Neuronal stem cell (in vitro differentiated cells): Measurements from ENCODE around the gene DYNLRB2.

Source experiments
- DNase-seq: peaks from one replicate; pipeline ENCODE4 v3.0.0-alpha.2; 2013; ENCODE audit warnings: low spot score
- H2AFZ ChIP-seq: one replicate; pipeline ENCODE4 v1.6.1; 2013; ENCODE audit warnings: mild to moderate bottlenecking, low read length, inconsistent platforms
- H2AK5ac ChIP-seq: 2 replicates; pipeline ENCODE4 v1.6.1; 2013; ENCODE audit warnings: low read depth, mild to moderate bottlenecking, inconsistent platforms, low read length, moderate library complexity, mixed read lengths
- H2BK120ac ChIP-seq: 2 replicates; pipeline ENCODE4 v1.6.1; 2013; ENCODE audit warnings: low read depth, mild to moderate bottlenecking, inconsistent platforms, low read length, moderate library complexity, mixed read lengths
- H2BK12ac ChIP-seq: one replicate; pipeline ENCODE4 v1.6.1; 2013; ENCODE audit warnings: low read length, inconsistent platforms
- H2BK15ac ChIP-seq: 2 replicates; pipeline ENCODE4 v1.6.1; 2013; ENCODE audit warnings: mild to moderate bottlenecking, low read length, inconsistent platforms, mixed read lengths
- H2BK5ac ChIP-seq: one replicate; pipeline ENCODE4 v1.6.1; 2013; ENCODE audit warnings: inconsistent platforms, mild to moderate bottlenecking, low read length, moderate library complexity
- H3K14ac ChIP-seq: one replicate; pipeline ENCODE4 v1.6.1; 2013; ENCODE audit warnings: low read length, inconsistent platforms
- H3K18ac ChIP-seq: 2 replicates; pipeline ENCODE4 v1.6.1; 2013; ENCODE audit warnings: low read length, inconsistent platforms
- H3K23ac ChIP-seq: 2 replicates; pipeline ENCODE4 v1.6.1; 2013; ENCODE audit warnings: low read depth, mild to moderate bottlenecking, mixed read lengths, low read length, inconsistent platforms; ENCODE audit not compliant: poor library complexity
- H3K27ac ChIP-seq: replicated peaks from 3 replicates; pipeline ENCODE4 v1.5.1; 2013; ENCODE audit warnings: low read length, inconsistent platforms
- H3K27me3 ChIP-seq, 3 experiments: 2 replicates each; pipeline ENCODE4 v1.6.1; 2013; ENCODE audit warnings: low read length in 3 of 3, mild to moderate bottlenecking in 2 of 3, inconsistent platforms in 1 of 3, low read depth in 1 of 3, mixed read lengths in 1 of 3, moderate library complexity in 1 of 3; ENCODE audit not compliant: control insufficient read depth in 3 of 3, insufficient read depth in 3 of 3
- H3K36me3 ChIP-seq, 2 donors: replicated peaks in 1 of 2; 2 replicates each; pipeline ENCODE4 v1.6.1; 2013; ENCODE audit warnings: low read length in 2 of 2; ENCODE audit not compliant: control insufficient read depth in 2 of 2, insufficient read depth in 2 of 2
- H3K4ac ChIP-seq: 2 replicates; pipeline ENCODE4 v1.6.1; 2013; ENCODE audit warnings: inconsistent platforms, mild to moderate bottlenecking, low read length, moderate library complexity
- H3K4me1 ChIP-seq, 2 donors: 1 replicate in 1 of 2; 2 replicates in 1 of 2; pipeline ENCODE4 v1.6.1; 2013; ENCODE audit warnings: low read length in 2 of 2, low read depth in 1 of 2; ENCODE audit not compliant: control insufficient read depth in 2 of 2, insufficient read depth in 1 of 2
- H3K4me2 ChIP-seq: one replicate; pipeline ENCODE4 v1.6.1; 2013; ENCODE audit warnings: mild to moderate bottlenecking, low read length, inconsistent platforms; ENCODE audit not compliant: insufficient read depth, poor library complexity, severe bottlenecking
- H3K4me3 ChIP-seq, 2 donors: 2 replicates each; pipeline ENCODE4 v1.5.1; 2013; ENCODE audit warnings: low read length in 2 of 2, mild to moderate bottlenecking in 2 of 2, inconsistent platforms in 1 of 2, moderate library complexity in 1 of 2
- H3K79me1 ChIP-seq: one replicate; pipeline ENCODE4 v1.6.1; 2013; ENCODE audit warnings: low read depth, mild to moderate bottlenecking, inconsistent platforms, low read length, moderate library complexity
- H3K9ac ChIP-seq: one replicate; pipeline ENCODE4 v1.6.1; 2013; ENCODE audit warnings: mild to moderate bottlenecking, low read depth, low read length, inconsistent platforms; ENCODE audit not compliant: poor library complexity
- H3K9me3 ChIP-seq, 2 donors: replicated peaks in 1 of 2; 2 replicates each; pipeline versions ENCODE3 to v1.6.1; 2013; ENCODE audit warnings: low read length in 2 of 2, mild to moderate bottlenecking in 2 of 2, inconsistent platforms in 1 of 2, low read depth in 1 of 2, mixed read lengths in 1 of 2, moderate library complexity in 1 of 2; ENCODE audit not compliant: control insufficient read depth in 2 of 2, insufficient read depth in 1 of 2
- H4K8ac ChIP-seq: one replicate; pipeline ENCODE4 v1.6.1; 2013; ENCODE audit warnings: low read depth, mild to moderate bottlenecking, inconsistent platforms, low read length, moderate library complexity
- H4K91ac ChIP-seq: one replicate; pipeline ENCODE4 v1.6.1; 2013; ENCODE audit warnings: low read length, low read depth, mild to moderate bottlenecking, inconsistent platforms; ENCODE audit not compliant: poor library complexity
- WGBS, 2 donors: extraction: QIAGEN DNeasy Blood & Tissue Kit; methylation state at CpG; one replicate each; pipeline ENCODE4 v1.1.7; 2013; ENCODE audit warnings: missing lambda C conversion rate in 2 of 2, mixed read lengths in 1 of 2; ENCODE audit not compliant: insufficient read length in 2 of 2, insufficient replicate concordance in 1 of 2; ENCODE audit errors: extremely low coverage in 2 of 2; 5-methylcytosine and 5-hydroxymethylcytosine counted together

DYNLRB2 gene

GRCh38 chr16:80592273-80592672 lies 51.5 kb downstream of the DYNLRB2 start:
- Histone ChIP-seq H2BK5ac (no peak overlapping the region), H4K91ac (no peak overlapping the region), H2AK5ac (no peak overlapping the region), H3K23ac (no peak overlapping the region), H3K9me3 (peaks cover 0 to 1% of the 10 kb centered on the region in 2 donors), H2BK12ac (no peak overlapping the region), H3K14ac (no peak overlapping the region), H2BK120ac (no peak overlapping the region), H3K4me2 (no peak overlapping the region), H3K27ac (no peak overlapping the region), H3K36me3 (no peaks in the 10 kb centered on the region), H2BK15ac (no peak overlapping the region), H3K18ac (no peak overlapping the region), H3K79me1 (no peaks in the 10 kb centered on the region), H4K8ac (no peak overlapping the region), H2AFZ (no peak overlapping the region), H3K4me1 (no peaks in the 10 kb centered on the region), H3K4me3 (no peak overlapping the region), H3K4ac (no peak overlapping the region), H3K9ac (no peak overlapping the region), H3K27me3 (no peaks in the 10 kb centered on the region)
- no CpG with 5 or more reads among the region's 2 CpGs for WGBS, 2 donors
- no peak for DNase-seq

GRCh38 chr16:80594756-80595155 lies 54.0 kb downstream of the DYNLRB2 start:
- Histone ChIP-seq H3K4ac (no peak overlapping the region), H3K4me1 (no peaks in the 10 kb centered on the region), H2BK15ac (no peak overlapping the region), H3K18ac (no peak overlapping the region), H2BK12ac (no peak overlapping the region), H2BK5ac (no peak overlapping the region), H3K23ac (no peak overlapping the region), H3K27ac (no peak overlapping the region), H2BK120ac (no peak overlapping the region), H3K36me3 (no peaks in the 10 kb centered on the region), H3K9me3 (peaks cover 0 to 1% of the 10 kb centered on the region in 2 donors), H4K8ac (no peak overlapping the region), H2AK5ac (no peak overlapping the region), H3K9ac (no peak overlapping the region), H4K91ac (no peak overlapping the region), H3K14ac (no peak overlapping the region), H3K4me2 (no peak overlapping the region), H3K27me3 (no peaks in the 10 kb centered on the region), H2AFZ (no peak overlapping the region), H3K4me3 (no peak overlapping the region), H3K79me1 (no peaks in the 10 kb centered on the region)
- no peak for DNase-seq

GRCh38 chr16:80596507-80597207 lies 55.9 kb downstream of the DYNLRB2 start:
- Histone ChIP-seq H3K79me1 (no peaks in the 10 kb centered on the region), H3K4ac (no peak overlapping the region), H2BK15ac (no peak overlapping the region), H3K18ac (no peak overlapping the region), H4K8ac (no peak overlapping the region), H2BK12ac (no peak overlapping the region), H3K36me3 (no peaks in the 10 kb centered on the region), H2AK5ac (no peak overlapping the region), H3K23ac (no peak overlapping the region), H3K27me3 (no peaks in the 10 kb centered on the region), H3K4me3 (no peak overlapping the region), H2AFZ (no peak overlapping the region), H4K91ac (no peak overlapping the region), H3K4me2 (no peak overlapping the region), H3K27ac (no peak overlapping the region), H3K4me1 (no peaks in the 10 kb centered on the region), H3K9ac (no peak overlapping the region), H2BK120ac (no peak overlapping the region), H2BK5ac (no peak overlapping the region), H3K14ac (no peak overlapping the region), H3K9me3 (peaks cover 0 to 1% of the 10 kb centered on the region in 2 donors)
- no peak for DNase-seq
- 97% methylated on average over 3 of the region's 7 CpGs; no CpG with 5 or more reads in 1 of the 2 donors for WGBS, 2 donors

DNA sequence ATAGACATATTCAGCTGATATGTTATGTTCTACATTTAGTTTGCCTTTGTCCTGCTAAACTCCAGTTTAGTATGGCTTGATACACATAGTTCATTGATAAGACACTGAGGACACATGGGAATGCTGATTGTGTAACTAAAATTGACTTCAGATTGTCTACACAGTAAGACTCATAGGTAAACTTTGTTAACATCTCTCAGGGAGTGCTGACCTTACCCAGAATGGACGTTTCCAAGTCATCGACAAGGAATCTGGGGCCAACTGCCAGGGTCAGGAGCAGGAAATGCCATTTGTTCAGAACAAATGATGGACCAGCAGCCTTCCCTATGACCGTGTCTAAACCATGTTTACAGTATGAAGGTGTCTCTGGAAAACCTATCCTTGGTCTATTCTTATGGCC lies 58.7 kb downstream of the DYNLRB2 start:
- DNase-seq = no peak
- no peak overlapping the region for H2BK120ac ChIP-seq
- H3K4me1 ChIP-seq = no peaks in the 10 kb centered on the region
- no peak overlapping the region for H3K4ac ChIP-seq
- H3K14ac ChIP-seq = no peak overlapping the region
- H3K27me3 ChIP-seq = no peaks in the 10 kb centered on the region
- no peak overlapping the region for H3K23ac ChIP-seq
- peaks cover 0 to 2% of the 10 kb centered on the region in 2 donors for H3K36me3 ChIP-seq
- H2BK5ac ChIP-seq = no peak overlapping the region
- no peak overlapping the region for H4K91ac ChIP-seq
- H4K8ac ChIP-seq = no peak overlapping the region
- WGBS, 2 donors = no CpG with 5 or more reads among the region's 3 CpGs
- H3K4me2 ChIP-seq = no peak overlapping the region
- no peak overlapping the region for H3K18ac ChIP-seq
- no peak overlapping the region for H2AK5ac ChIP-seq
- no peaks in the 10 kb centered on the region for H3K79me1 ChIP-seq
- no peak overlapping the region for H2BK12ac ChIP-seq
- no peak overlapping the region for H3K27ac ChIP-seq
- no peak overlapping the region for H3K9ac ChIP-seq
- H2AFZ ChIP-seq = no peak overlapping the region
- no peak overlapping the region for H3K4me3 ChIP-seq
- H2BK15ac ChIP-seq = no peak overlapping the region
- H3K9me3 ChIP-seq = peaks cover 0 to 1% of the 10 kb centered on the region in 2 donors
